ENCODE results near the gene CMIP. TPM values are rescaled to one million over a fixed set of nuclear protein-coding genes. Genes with fewer than 3 reads are reported as not detected.

Gene CMIP
- total RNA-seq, 4 donors from 2014 or later, result 44.6 to 152 (median 76.5) TPM

DNA sequence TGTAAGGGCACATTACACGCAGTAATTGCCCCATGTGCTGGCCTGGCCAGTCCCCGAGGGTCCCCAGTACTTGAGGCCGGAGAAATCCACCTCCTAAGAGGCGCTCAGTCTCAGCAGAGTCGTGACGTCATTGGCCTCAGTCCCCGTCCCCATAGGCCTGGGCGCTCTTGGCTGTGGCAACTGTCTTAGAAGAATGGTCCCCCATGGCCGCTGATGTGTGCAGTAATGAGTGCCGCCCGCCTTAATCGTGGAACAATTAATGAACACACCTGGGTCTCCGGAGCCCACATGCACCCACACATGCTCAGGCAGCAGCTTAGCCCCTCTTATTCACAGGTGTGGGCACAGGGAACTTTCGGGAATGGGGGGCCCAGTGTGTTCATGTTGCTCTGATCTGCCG, 248.0 kb downstream of the CMIP start:
- Histone ChIP-seq H3K27me3 (no peaks in the 10 kb centered on the region), H3K27ac (peak overlapping the region in 2 of 4 donors; percentile 46 to 63), H3K36me3 (peaks cover 0 to 61% (median 0%) of the 10 kb centered on the region in 3 donors), H3K4me1 (peaks cover 0 to 34% (median 0%) of the 10 kb centered on the region in 4 donors), H3K9me3 (no peaks in the 10 kb centered on the region), H3K4me3 (no peak overlapping the region)
- DNase-seq, result no peak
- TF ChIP-seq POLR2A (IDR thresholded peaks at IDR 0.05), result no peak
- TF ChIP-seq, protein P1, sequence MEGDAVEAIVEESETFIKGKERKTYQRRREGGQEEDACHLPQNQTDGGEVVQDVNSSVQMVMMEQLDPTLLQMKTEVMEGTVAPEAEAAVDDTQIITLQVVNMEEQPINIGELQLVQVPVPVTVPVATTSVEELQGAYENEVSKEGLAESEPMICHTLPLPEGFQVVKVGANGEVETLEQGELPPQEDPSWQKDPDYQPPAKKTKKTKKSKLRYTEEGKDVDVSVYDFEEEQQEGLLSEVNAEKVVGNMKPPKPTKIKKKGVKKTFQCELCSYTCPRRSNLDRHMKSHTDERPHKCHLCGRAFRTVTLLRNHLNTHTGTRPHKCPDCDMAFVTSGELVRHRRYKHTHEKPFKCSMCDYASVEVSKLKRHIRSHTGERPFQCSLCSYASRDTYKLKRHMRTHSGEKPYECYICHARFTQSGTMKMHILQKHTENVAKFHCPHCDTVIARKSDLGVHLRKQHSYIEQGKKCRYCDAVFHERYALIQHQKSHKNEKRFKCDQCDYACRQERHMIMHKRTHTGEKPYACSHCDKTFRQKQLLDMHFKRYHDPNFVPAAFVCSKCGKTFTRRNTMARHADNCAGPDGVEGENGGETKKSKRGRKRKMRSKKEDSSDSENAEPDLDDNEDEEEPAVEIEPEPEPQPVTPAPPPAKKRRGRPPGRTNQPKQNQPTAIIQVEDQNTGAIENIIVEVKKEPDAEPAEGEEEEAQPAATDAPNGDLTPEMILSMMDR (IDR thresholded peaks at IDR 0.05), result no peak

DNA sequence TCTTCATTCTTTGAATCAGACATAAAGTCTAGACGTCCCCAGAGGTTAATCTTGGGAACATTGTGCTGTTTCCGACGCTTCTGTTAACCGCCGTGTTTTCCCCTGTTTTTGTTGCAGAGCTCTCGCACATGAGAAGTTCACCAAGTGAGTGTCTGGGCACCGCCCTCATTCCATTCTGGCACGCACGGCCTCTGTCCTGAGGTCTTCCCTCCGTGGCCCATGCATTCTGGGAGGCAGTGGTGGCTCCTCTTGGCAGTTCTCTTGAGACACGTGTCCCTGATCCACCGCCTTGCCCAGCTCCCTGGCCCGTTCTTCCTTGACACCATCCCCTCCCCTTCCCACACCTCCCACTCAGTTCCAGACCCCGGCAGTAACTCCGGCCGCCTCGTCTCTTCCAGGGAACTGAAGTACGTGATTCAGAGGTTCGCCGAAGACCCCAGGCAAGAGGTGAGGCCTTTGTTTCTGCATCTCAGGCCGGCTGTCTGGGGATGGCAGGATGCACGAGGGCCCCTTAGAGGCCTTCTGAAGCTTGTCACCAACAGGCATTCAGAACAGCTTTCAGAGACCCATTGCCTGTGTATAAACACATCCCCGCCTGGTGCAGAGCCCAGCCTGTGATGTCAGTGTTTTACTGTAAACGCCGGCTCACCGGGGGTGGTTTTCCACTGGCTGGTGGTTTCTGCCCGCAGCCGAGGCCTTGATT, 248.6 kb downstream of the CMIP start:
- no peak overlapping the region for H3K4me3 ChIP-seq
- H3K27me3 ChIP-seq, result no peaks in the 10 kb centered on the region
- TF ChIP-seq, protein P1 (IDR thresholded peaks at IDR 0.05), result no peak
- TF ChIP-seq POLR2A (IDR thresholded peaks at IDR 0.05), result no peak
- no peaks in the 10 kb centered on the region for H3K9me3 ChIP-seq
- H3K36me3 ChIP-seq, result peaks cover 0 to 66% (median 0%) of the 10 kb centered on the region in 3 donors
- H3K4me1 ChIP-seq, result peaks cover 0 to 32% (median 0%) of the 10 kb centered on the region in 4 donors
- peak overlapping the region in 2 of 4 donors; percentile 46 to 63 for H3K27ac ChIP-seq
- DNase-seq, result peak in 1 of 3 donors; percentile 41

DNA sequence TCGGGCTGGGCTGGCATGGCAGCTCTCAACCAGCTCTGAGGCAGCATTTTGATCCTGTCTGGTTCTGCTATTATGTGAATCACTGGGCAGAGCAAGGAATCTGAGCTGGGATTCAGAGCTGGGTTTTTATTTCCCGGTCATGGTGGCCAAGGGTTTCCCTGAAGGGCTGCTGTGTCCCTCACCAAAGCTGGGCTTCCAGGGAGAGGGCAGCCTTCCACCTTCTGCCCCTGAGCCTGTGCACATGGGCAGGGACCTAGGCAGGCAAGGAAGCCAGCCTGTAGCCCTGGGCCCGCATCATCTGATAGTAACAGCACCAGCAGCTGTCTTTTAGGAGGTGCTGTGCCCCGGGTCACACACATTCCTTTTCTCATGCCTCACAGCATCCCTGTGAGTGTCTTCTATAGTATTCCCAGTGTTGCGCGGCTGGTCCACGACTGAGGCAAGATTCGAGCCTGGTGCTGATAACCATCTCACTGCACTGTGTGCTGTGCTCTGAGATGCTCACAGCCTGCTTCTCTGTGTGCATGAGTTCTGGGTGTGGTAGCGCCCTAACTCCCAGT, 249.2 kb downstream of the CMIP start:
- peak in 1 of 3 donors; percentile 23 for DNase-seq
- no peak for TF ChIP-seq POLR2A (IDR thresholded peaks at IDR 0.05)
- TF ChIP-seq, protein P1 (IDR thresholded peaks at IDR 0.05), result no peak
- peaks cover 0 to 31% (median 0%) of the 10 kb centered on the region in 4 donors for H3K4me1 ChIP-seq
- H3K27me3 ChIP-seq, result no peaks in the 10 kb centered on the region
- no peak overlapping the region for H3K4me3 ChIP-seq
- no peaks in the 10 kb centered on the region for H3K9me3 ChIP-seq
- peaks cover 0 to 72% (median 0%) of the 10 kb centered on the region in 3 donors for H3K36me3 ChIP-seq
- H3K27ac ChIP-seq, result peak overlapping the region in 2 of 4 donors; percentile 33 to 63

DNA sequence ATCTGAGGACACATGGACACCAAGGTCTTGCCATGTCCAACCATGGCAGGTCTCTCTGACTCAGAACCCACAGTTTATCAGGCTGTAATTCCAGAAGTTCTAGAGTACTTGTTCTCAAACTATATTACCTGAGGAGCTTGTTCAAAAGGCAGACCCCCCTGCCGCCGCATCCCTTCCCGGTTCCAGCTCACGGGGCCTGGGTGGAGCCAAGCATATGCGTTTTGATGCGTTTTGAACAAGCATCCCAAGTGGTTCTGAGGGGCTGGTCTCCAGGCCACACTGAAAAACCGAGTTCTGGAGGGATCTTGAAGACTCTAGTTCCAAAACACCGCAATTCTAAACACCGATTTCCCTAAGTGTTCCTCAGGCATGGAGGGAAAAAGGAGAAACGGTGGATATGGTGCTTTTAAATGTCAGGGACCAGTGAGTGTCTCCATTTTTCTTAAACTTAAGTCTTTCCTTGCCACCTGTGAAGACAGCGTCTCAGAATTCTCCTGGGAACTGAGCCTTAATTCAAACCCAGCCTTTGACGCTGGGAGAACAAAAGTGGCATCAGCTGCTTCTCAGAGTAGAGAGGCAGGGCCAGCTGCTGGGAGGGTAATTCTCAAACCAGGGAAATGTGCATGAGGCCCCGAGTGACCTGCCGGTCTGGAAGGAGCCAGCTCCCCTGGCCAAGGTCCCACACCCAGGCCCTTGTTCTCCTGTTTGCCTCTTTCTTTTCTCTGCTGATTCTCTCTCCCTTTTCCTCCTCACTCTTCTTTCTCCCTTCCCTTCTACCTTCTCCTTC, 250.1 kb downstream of the CMIP start:
- DNase-seq, result no peak
- peaks cover 0 to 81% (median 0%) of the 10 kb centered on the region in 3 donors for H3K36me3 ChIP-seq
- H3K4me1 ChIP-seq, result peaks cover 0 to 31% (median 0%) of the 10 kb centered on the region in 4 donors
- no peaks in the 10 kb centered on the region for H3K27me3 ChIP-seq
- no peaks in the 10 kb centered on the region for H3K9me3 ChIP-seq
- H3K4me3 ChIP-seq, result no peak overlapping the region
- no peak for TF ChIP-seq POLR2A (IDR thresholded peaks at IDR 0.05)
- TF ChIP-seq, protein P1 (IDR thresholded peaks at IDR 0.05), result no peak
- H3K27ac ChIP-seq, result peak overlapping the region in 2 of 4 donors; percentile 33 to 63

DNA sequence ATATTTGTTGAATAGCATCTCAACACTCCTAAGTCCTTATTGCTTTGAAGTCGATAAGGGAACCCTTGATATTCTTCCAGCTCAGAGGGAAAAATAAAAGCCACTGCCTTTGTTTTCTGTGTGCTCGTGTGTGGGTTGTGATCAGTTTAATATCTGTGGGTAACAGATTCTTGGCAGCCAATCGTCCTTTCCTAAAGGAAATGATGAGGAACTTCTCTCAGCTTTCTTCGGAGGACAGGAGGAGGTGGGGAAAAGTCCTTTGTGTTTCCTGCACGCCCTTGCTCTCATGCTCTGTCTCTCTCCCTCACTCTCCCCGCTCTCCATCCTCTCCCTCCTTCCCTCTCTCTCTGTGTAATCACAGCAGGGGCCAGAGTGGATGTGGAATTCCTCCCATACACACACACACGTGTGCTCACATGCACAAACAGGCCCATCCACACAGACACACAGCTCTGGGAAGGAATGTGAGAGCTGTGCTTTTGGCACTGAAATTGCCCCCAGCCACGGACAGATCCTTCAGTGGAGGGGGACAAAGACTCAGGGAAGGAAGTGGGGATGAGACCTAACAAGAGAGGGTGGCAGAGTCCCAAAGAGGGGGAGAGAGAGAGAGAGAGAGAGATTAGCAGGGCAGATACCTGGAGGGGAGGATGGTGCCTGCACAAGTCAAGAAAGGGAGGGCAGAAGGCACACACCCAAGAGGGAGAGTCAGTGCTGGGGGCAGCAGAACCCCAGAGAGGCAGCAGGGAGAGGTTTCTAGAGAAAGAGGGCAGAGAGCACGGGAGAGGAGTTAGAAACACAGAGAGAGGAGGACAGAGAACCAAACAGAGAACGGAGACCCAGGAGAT, 250.9 kb downstream of the CMIP start:
- Histone ChIP-seq H3K9me3 (no peaks in the 10 kb centered on the region), H3K4me3 (no peak overlapping the region), H3K4me1 (peaks cover 0 to 31% (median 0%) of the 10 kb centered on the region in 4 donors), H3K36me3 (peaks cover 0 to 89% (median 0%) of the 10 kb centered on the region in 3 donors), H3K27ac (peak overlapping the region in 2 of 4 donors; percentile 33 to 63), H3K27me3 (no peaks in the 10 kb centered on the region)
- DNase-seq, result no peak
- TF ChIP-seq POLR2A (IDR thresholded peaks at IDR 0.05), result no peak
- TF ChIP-seq, protein P1 (IDR thresholded peaks at IDR 0.05), result no peak

Data from Peyer's patch (tissue), 4 donors.